SH-SY5Y (cell line): ENCODE data around the gene TTPAL.

Source experiments
- GATA2 ChIP-seq: IDR thresholded peaks from 2 replicates; pipeline ENCODE4 v1.6.1; 2011; ENCODE audit warnings: mild to moderate bottlenecking, low read depth, low read length
- GATA3 ChIP-seq: IDR thresholded peaks from 2 replicates; pipeline ENCODE4 v1.6.1; 2011; ENCODE audit warnings: low read depth, mild to moderate bottlenecking, low read length, moderate library complexity

Gene TTPAL

DNA sequence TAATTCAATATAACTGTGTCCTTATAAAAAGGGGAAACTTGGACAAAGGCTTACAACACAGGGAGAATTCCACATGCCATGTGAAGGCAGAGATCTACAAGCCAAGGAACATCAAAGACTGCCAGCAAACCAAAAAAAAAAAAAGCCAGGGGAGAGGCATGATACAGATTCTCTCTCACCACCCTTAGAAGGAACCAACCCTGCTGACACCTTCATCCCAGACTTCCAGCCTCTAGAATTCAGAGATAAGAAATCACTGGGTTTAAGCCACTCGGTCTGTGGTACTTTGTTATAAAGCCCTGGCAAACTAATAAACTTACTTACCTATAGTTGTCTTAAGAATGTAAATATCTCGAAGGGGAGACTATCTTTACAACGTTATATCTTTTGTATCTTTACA is 41.8 kb downstream of the TTPAL start:
- TF ChIP-seq GATA3 (no peak), GATA2 (no peak)

DNA sequence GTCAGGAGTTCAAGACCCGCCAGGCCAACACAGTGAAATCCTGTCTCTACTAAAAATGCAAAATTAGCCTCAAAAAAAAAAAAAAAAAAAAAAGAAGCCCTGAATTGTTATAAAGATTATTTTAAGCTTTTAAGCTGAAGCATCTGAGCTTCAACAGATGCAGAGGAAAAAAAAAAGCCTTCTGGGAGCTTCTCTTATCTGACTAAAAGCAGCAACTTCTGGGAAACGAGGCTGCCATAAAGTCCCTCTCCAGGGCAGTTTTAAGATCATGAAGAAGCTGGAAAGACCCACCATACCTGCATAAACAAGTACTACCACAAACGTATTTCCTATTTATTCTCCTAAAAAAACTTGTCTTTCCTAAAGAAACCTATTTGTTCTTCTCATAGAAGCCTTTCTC is 42.6 kb downstream of the TTPAL start:
- no peak for TF ChIP-seq GATA2
- TF ChIP-seq GATA3 = no peak

DNA sequence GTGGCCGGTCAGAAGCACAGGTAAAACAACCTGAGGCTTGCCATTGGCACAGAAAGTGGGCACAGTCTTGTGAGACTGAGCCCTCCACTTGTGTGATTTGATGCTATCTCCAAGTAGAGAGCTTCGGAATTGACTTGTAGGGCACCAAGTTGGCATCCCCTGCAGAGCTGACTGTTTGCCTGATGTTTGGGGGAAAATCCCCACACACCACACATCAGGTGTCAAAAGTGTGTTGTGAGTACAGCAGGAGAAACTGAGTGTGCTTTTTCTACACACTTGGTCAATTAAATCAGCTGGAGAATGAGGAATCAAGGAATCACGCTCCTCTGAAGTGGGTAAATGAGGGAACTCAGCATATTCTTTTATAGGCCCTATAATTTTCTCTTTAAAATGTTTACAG is 45.2 kb downstream of the TTPAL start:
- TF ChIP-seq GATA3 (no peak), GATA2 (no peak)

DNA sequence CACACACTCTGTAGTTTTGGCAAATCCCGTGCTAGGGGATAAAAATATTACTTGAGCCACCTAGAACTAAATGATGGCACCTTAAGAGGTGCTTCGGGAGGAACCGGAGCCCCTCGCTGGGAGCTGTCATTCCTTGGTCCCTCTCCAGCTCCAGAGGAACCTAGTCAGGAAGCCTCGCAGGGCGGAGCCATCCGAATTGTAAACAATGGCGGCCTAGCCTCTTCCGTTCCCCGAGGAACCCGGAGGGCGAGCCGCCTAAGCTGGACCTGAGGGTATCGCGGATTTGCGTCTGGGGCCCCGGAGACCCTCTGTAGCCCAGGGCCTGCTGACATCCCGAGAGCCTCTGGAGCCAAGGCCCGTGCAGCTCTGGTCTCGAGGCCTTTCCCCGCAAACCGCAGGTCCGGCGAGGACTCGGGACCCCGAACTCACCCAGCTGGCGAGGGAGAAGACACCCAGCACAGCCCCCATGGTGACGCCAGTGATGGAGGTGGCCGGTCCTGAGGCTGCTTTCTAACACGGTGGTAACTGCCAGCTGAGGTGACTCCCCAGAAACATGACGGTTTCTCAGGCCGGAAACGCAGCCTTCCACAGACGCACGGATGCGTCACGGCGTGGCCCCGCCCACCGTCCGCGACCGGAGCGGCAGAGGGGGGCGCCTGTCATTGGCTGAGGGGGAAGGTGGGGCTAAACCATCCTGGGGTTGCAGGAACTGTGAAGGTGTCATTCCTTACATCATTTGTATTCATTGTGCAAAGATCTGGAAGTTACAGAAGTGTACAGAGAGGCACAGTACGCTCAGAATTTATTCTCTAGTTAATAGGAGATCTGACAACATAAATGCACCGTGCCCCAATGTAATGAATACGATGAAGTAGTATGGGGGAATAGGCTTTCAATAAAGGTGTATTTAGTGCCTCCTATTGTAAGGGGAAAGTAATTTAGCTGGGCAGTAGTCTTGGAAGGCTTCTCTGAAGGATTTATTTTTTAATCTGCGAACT is 46.1 kb downstream of the TTPAL start, which contains the start of gene SERINC3:
TSS of gene SERINC3 (minus strand) at position 587 of the 998 bp plus-strand sequence. CDS start at position 468, 119 bp downstream.
- no peak for TF ChIP-seq GATA3

DNA sequence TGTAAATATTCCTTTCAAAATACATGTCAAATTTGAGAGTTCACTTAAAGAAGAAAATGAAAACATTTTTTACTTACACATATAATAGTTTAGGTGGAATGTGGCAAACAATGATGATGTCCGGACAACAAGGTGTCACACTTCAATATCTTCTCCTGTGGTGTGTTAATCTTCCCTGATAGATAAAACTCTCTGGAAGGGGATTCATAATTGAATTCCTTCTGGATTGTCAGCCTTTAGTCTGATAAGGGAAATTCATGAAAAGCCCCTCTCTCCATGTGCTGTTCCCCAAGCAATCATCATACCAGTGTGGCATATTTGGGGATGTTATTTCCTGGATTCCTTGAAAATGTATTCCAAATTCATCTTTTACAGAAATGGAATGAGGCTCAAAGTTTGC is 47.2 kb downstream of the TTPAL start:
- TF ChIP-seq GATA3 = no peak
- TF ChIP-seq GATA2 = no peak

DNA sequence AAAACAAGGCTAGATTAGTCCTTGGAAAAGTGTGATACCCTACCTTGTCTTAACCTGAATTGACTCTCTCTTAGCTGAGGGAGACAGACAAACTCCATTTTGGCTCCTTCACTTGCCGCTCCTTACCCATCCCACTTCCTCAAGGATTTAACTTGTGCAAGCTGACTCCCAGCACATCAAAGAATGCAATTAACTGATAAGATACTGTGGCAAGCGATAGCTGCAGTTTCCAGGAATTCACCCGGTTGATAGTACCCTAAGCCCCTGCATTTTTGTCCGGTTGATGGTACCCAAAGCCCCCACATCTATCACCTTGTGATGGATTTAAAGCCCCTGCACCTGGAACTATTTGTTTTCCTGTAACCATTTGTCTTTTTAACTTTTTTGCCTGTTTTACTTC is 48.1 kb downstream of the TTPAL start:
- TF ChIP-seq GATA2 = no peak

DNA sequence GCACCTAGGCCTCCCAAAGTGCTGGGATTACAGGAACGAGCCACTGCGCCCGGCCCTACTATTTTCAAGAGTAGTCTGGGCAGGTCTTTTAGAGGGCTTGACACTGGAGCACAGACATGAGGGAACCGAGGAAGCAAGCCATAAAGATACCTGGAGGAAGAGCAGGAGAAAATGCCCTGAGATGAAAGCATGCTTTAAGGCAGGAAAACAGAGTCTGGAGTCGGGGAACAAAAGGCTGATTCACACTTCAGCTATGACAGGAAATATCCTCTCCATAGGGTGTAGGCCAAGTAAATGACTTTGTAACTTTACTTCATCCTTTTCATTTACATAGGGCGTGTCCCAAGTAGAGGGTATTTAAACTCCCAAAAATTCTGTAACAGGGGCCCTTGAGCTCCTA is 50.5 kb downstream of the TTPAL start:
- TF ChIP-seq GATA3 = no peak
- no peak for TF ChIP-seq GATA2

DNA sequence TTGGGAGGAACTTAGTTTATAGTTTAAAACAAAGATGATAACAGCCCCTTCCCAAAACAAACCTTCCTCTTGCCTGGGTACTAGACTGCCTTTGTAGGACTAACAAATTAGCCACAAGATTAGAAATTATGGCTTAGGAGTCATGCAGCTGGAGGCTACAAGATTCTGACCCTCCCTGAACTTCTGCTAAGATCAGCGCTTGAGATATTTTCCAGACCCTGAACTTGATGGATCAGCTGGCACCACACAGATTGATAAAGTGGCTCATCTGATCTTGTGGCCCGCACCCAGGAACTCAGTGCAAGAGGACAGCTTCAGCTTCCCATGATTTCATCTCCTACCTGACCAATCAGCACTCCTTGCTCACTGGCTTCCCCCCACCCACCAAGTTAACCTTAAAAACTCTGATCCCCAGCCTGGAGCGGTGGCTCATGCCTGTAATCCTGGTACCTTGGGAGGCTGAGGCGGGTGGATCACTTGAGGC is 52.1 kb downstream of the TTPAL start:
- TF ChIP-seq GATA3 (no peak), GATA2 (no peak)

DNA sequence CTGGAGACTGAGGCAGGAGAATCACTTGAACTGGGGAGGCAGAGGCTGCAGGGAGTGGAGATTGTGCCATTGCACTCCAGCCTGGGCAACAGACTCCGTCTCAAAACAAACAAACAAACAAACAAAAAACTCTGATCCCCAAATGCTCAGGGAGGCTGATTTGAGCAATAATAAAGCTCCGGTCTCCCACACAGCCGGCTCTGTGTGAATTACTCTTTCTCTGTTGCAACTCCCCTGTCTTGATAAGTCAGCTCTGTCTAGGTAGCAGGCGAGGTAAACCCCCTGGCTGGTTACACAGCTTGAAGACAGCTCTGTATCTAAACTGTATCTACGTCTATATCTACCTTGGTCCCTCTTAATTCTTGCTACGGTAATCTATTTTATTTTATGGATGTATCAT is 52.6 kb downstream of the TTPAL start:
- no peak for TF ChIP-seq GATA2
- no peak for TF ChIP-seq GATA3

DNA sequence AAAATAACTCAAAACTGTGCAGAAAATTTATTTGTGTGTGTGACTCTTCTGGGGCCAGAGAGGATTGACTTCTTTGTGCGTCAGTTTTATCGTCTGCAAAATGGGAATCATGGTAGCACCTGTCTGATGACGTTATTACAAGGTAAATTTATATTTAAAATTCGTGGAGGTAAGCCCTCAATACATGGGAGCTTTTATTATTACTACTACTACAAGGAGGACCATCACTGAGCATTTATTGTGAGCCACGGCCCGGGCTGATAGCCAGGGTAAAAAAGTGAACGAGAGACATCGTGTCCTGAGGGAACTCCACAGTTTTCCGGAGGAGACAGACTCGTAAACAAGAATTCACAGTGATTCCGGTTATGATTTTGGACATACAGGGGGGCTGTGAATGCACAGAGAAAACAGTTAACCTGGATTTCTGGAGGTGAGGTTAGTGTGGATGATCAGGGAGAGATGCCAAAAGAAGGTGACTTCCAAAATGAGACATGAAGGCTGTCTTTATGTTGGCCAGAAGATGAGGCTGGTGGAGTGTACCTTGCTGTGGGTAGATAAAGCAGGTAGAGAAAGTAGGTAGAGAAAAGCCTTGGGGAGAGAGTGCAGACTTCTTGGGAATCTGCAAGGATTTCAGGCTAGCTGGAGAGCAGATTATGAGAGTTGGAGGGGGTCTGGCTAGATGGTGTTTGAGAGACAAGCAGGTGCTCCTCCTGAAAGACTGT is 56.7 kb downstream of the TTPAL start:
- TF ChIP-seq GATA2 = no peak
- no peak for TF ChIP-seq GATA3

DNA sequence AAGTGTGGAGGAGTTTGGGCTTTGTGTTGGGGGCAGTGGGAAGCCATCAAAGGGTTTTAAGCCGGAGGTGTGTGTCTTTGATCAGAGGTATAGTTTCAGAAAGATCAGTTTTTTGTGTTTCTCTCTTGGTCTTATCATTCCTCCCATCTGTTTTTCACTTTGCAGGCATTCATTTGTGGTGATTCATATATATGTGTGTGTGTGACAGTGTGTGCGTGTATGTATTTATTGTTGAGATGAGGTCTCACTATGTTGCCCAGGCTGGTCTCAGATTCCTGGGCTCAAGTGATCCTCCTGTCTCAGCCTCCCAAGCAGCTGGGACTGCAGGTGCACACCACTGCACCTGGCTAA is 57.3 kb downstream of the TTPAL start:
- TF ChIP-seq GATA3 (no peak), GATA2 (no peak)

DNA sequence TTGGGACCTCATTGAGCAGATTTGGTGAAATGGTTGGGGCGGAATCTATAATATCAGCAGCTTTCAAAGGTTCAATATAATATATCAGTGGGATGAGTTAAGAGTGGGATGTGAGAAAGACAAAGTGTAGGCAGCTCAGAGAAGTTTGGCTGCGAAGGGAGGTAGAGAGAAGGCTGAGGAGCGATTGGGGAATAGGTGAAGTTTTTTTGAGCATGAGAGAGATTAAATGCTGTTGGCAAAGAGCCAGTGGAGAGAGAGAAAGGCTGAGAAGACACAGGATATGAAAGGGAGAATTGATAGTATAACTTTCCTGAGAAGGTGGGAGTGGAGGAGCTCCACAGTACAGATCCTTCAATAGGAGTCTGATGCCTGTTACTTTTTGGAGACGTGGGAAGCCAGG is 58.3 kb downstream of the TTPAL start:
- no peak for TF ChIP-seq GATA3
- TF ChIP-seq GATA2 = no peak

DNA sequence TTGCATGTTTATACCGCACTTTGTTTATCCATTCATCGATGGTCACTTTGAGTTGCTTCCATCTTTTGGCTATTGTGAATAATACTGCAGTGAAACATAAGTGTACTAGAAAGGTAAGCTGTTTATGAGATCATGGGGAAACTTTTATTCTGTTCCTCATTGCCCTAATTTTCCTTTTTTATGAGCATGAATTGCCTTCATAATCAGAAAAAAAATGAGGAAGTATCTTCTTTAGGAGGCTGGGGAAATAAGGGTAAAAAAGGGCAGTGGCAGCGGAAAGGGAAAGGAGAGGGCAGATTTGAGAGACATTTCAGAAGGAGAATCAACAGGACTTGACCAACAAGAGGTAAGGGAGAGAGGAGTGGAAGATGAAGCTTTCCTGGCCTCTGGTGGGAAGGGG is 60.5 kb downstream of the TTPAL start:
- no peak for TF ChIP-seq GATA2
- no peak for TF ChIP-seq GATA3

DNA sequence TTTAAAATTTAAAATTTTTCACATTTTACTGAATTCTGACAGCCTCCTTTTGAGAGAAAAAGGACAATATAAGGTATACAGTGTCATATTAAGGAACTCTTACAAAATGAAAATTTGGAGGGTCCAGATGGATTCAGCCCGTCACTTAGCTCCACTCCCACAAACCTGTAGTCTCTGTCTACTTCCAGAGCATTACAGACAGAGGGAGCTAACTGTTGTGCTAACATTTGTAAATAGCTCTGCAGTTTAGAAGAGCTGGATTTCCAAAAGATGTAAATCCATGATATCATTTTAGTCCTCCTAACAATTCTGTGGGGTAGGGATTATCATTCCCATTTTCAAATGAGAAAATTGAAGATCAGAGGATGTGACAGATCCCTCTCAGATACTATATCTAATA is 62.3 kb downstream of the TTPAL start:
- TF ChIP-seq GATA3 (no peak), GATA2 (no peak)

DNA sequence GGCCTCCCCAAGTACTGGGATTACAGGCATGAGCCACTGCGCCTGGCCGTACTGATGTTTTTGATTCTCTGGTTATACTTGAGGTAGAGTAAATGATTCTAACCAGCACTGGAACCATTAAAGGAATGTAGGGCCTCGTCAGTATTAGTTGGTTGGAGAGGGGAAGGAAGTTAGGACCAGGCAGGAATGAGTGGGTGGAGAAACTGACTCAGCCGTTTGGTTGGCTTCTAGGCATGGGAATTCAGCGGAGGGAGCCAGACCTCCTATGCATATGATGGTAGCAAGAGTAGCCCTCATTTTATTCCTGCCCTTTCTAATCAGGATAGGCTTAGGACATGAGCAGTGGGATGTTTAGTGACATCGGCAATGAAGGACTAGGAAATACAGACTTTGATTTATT is 65.2 kb downstream of the TTPAL start:
- TF ChIP-seq GATA3 (no peak), GATA2 (no peak)

DNA sequence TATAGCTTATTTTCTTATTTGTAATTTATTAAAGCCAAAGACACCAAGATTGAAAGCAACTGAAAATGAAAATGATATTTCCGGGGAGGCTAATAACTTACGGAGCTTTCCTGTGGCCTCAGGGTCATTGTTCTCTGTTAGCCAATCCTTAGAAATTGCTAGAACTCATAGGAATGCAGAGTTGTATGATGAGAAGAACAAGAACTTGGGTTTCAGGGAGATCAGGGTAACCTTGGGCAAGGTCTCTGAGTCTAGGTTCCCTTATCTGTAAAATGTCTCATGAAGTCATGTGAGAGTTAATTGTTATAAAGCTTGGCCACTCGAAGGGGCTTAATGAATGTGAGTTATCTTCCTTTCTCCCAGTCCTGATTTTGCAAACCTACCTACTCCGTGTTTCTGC is 66.3 kb downstream of the TTPAL start:
- TF ChIP-seq GATA3 = no peak
- no peak for TF ChIP-seq GATA2

DNA sequence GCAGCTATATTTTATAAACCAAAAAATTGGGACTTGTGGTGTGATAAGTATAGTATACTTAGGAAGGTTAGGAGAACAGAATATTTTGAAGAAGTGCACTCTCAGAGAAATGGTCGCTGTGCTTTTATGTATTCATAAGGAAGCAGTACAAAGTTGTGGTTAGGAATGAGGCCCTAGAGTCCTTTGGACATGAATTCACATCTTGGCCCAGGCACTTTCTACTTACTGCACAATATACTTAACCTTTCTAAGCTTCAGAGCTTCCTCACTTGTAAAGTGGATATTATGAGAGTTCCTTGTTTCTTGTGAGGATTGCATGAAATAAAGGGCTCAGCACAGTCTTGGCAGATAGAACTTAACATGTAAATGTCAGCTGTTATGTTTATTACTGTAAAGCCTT is 67.2 kb downstream of the TTPAL start:
- TF ChIP-seq GATA2 (no peak), GATA3 (no peak)
